Activated T-helper 9 cell treated with anti-CD3 and anti-CD28 coated beads, Interleukin-2, amount 50 U/mL, for 16 hours (primary cell): ENCODE measurements around the gene AKT2.
"Not testable (repeated sequence)": the region's sequence is repeated elsewhere in the genome, so short reads cannot be mapped to it uniquely, and the experiment has no call there.

Experiments
- DNase-seq: peaks from one replicate; pipeline ENCODE4 v3.0.0-alpha.2; 2020; ENCODE audit warnings: low read depth

The AKT2 gene

GRCh38 chr19:40219029-40219428, 66.1 kb downstream of the AKT2 start:
- DNase-seq, result not testable (repeated sequence)

GRCh38 chr19:40217934-40218890, 66.9 kb downstream of the AKT2 start, which contains the start of gene TTC9B:
TSS of gene TTC9B (minus strand) at chr19:40218384. CDS start at chr19:40218381, 3 bp downstream.
- DNase-seq, result peak; percentile 17

- DNase-seq, result no peak
These were observed 67.9 kb downstream of the AKT2 start for GRCh38 chr19:40217027-40217810.

GRCh38 chr19:40216777-40217026, 68.4 kb downstream of the AKT2 start:
- no peak for DNase-seq

- no peak for DNase-seq
These were observed 69.0 kb downstream of the AKT2 start for GRCh38 chr19:40216013-40216776.

GRCh38 chr19:40214936-40215335, 70.2 kb downstream of the AKT2 start:
- no peak for DNase-seq

- no peak for DNase-seq
These were observed 71.1 kb downstream of the AKT2 start for GRCh38 chr19:40213882-40214570.

GRCh38 chr19:40213251-40213829, 71.8 kb downstream of the AKT2 start:
- no peak for DNase-seq

- DNase-seq, result no peak
These were observed 74.3 kb downstream of the AKT2 start for GRCh38 chr19:40210889-40211288.

GRCh38 chr19:40208602-40209001, 76.5 kb downstream of the AKT2 start:
- DNase-seq, result no peak

- DNase-seq, result no peak
These were observed 79.4 kb downstream of the AKT2 start for GRCh38 chr19:40205760-40206159.

- no peak for DNase-seq
These were observed 80.8 kb downstream of the AKT2 start for GRCh38 chr19:40204381-40204780.

GRCh38 chr19:40200341-40201099, 84.6 kb downstream of the AKT2 start:
- DNase-seq, result no peak

- no peak for DNase-seq
These were observed 86.7 kb downstream of the AKT2 start for GRCh38 chr19:40198272-40198990.

- no peak for DNase-seq
These were observed 91.6 kb downstream of the AKT2 start for GRCh38 chr19:40193587-40193849.

- DNase-seq, result no peak
These were observed 92.2 kb downstream of the AKT2 start for GRCh38 chr19:40192758-40193586.

GRCh38 chr19:40191836-40192646, 93.1 kb downstream of the AKT2 start:
- DNase-seq, result no peak
